Tibial nerve (tissue), 4 donors: ENCODE data around the gene THSD4.

Experiments used
- CTCF ChIP-seq, 5 experiments: fragments of 200-600 bp in 3 of 5; fragments of 450-650 bp in 2 of 5; sonication (generic) in 3 of 5; IDR thresholded peaks; one replicate each; pipeline ENCODE4 v1.5.1; 2016 to 2019; ENCODE audit warnings: antibody characterized with exemption in 5 of 5, mild to moderate bottlenecking in 3 of 5, moderate library complexity in 2 of 5
- EP300 ChIP-seq, 2 donors: sonication (generic); formaldehyde crosslinking; IDR thresholded peaks; one replicate each; pipeline ENCODE4 v1.6.1; 2017; ENCODE audit warnings: antibody characterized with exemption in 2 of 2, mild to moderate bottlenecking in 1 of 2

- TF ChIP-seq CTCF (IDR thresholded peaks at IDR 0.05): no peak
- no peak for TF ChIP-seq EP300 (IDR thresholded peaks at IDR 0.05)
These were observed 347.4 kb downstream of the THSD4 start for GRCh38 chr15:71462638-71463037.
